Right ventricle myocardium inferior (tissue), 1 donor: ENCODE measurements around the gene ABCF3. TPM values are rescaled to one million over a fixed set of nuclear protein-coding genes. Genes with fewer than 3 reads are reported as not detected.

Experiments used
- ATAC-seq: fragments of 200-7000 bp; cut with Tn5 transposase; one replicate; pipeline ENCODE4 v1.9.1; 2020; ENCODE audit warnings: mild to moderate bottlenecking, moderate library complexity
- DNase-seq: peaks from one replicate; pipeline ENCODE4 v3.0.0; 2021; ENCODE audit errors: missing footprints
- intact Hi-C: fragments of 100-400 bp; cut with DNase I; formaldehyde crosslinking; loops from one replicate; pipeline ENCODE4 v1.11.0; 2022
- total RNA-seq: library from RNA; stranded (reverse); fragmentation: NEBNext Ultra II Directional; extraction: Animal tissue kit (Norgen Biotek cat#: 25700); gene quantifications from one replicate; pipeline ENCODE4 v1.2.1, GENCODE V29; 2021
- donor health status: DM: no; HTN: yes; CAD: no; lungs with severe emphysema.

The ABCF3 gene
- total RNA-seq, 1 donor from 2014 or later, result 68.2 TPM

- intact Hi-C loops, result no loop called here
- ATAC-seq (no peak), DNase-seq (no peak)
Observed at GRCh38 chr3:184222521-184222920, 36.5 kb downstream of the ABCF3 start.

- DNase-seq, result no peak
- intact Hi-C loops, result no loop called here
- no peak for ATAC-seq
Observed at GRCh38 chr3:184223946-184224345, 37.9 kb downstream of the ABCF3 start.

- intact Hi-C loops, result no loop called here
Observed at GRCh38 chr3:184227481-184227935, 41.5 kb downstream of the ABCF3 start.

GRCh38 chr3:184228376-184229137 lies 42.6 kb downstream of the ABCF3 start:
- ATAC-seq (no peak), DNase-seq (no peak)
- intact Hi-C loops, result no loop called here

More at GRCh38 chr3:184227481-184227935, 41.5 kb downstream of the ABCF3 start:
- ATAC-seq (no peak), DNase-seq (no peak)

GRCh38 chr3:184229394-184230080 lies 43.5 kb downstream of the ABCF3 start, which contains the start of gene VWA5B2:
Gene VWA5B2, plus strand, starts transcription at chr3:184229585. Its CDS starts 944 bp downstream, at chr3:184230529.
- intact Hi-C loops, result no loop called here
- DNase-seq, result no peak
- peak; percentile 91 for ATAC-seq

DNA sequence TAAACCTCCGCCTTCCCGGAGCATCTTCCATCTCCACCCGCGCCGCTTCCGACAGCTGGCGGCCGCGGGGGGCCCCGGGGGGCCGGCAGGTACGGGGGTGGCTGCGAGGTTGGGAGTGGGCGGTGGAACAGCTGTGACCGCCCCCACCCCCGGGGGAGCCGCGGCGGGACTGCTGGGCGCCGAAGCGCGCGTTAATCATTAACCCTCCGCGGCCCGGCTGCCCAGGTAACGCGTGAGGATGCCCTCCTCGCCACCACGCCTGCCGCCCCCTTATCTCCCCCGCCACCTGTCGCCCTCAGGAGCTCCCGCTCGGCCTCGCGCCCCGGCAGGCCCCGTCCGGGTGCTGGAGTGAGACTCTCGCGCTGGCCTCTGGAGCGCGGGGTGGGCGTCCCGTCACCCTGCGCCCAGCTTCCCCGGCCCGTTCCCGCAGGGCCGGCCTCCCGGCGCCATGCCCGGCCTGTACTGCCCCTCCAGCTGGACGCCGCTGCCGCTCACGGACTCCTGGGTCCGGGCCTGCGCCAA lies 44.1 kb downstream of the ABCF3 start:
- ATAC-seq (no peak), DNase-seq (no peak)
- intact Hi-C loops, result no loop called here

- ATAC-seq, result no peak
- intact Hi-C loops, result no loop called here
- DNase-seq, result no peak
Observed at GRCh38 chr3:184230603-184231528, 44.9 kb downstream of the ABCF3 start.

DNA sequence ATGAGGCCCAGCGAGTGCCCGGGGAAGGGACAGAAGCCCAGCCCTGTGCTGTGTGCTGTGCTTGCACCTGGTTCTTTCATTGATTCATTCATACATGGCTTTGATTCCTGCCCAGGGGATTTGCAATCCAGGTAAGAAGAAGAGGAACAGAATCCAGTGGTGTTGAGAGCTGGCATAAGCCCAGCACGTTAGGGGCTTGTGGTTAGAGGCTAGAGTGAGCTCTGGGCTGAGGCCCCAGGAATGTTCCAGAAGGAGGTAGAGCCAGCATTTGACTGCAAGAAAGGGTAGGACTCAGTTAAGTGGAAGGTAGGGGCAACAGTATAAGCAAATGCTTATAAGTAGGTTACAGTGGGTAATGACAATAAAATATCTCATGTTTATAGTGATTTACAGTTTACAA lies 45.7 kb downstream of the ABCF3 start:
- no peak for DNase-seq
- intact Hi-C loops, result no loop called here
- ATAC-seq, result no peak

DNA sequence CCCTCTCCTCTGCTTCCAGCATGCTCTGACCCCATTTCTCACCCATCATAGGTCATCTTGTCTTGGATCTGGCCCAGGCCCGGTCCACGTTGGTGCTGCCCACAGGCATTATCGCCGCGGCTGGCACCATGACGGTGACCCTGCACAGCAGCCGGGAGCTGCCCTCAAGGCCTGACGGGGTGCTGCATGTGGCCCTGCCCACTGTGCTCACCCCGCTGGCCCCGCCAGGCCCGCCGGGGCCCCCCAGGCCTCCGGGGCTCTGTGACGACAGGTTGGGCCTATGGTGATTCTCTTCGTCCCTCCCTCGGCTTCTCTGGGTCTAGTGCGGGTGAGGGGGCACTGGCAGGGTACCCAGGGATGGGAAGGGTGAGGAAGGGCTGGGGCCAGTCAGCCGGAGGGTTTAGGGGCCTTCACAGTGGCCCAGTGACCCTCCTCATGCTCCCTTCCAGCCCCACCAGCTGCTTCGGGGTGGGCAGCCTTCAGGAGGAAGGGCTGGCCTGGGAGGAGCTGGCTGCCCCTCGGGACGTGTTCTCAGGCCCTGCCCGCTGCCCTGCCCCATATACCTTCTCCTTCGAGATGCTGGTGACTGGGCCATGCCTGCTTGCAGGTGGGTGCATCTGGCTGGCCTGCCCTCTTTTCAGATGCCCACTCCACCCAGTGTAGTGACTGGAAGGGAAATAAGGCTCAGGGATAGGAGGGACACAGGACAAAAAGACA lies 47.3 kb downstream of the ABCF3 start:
- DNase-seq (no peak), ATAC-seq (no peak)
- intact Hi-C loops, result no loop called here

GRCh38 chr3:184234224-184234623 lies 48.2 kb downstream of the ABCF3 start:
- intact Hi-C loops, result no loop called here
- ATAC-seq (peak; percentile 5), DNase-seq (no peak)

DNA sequence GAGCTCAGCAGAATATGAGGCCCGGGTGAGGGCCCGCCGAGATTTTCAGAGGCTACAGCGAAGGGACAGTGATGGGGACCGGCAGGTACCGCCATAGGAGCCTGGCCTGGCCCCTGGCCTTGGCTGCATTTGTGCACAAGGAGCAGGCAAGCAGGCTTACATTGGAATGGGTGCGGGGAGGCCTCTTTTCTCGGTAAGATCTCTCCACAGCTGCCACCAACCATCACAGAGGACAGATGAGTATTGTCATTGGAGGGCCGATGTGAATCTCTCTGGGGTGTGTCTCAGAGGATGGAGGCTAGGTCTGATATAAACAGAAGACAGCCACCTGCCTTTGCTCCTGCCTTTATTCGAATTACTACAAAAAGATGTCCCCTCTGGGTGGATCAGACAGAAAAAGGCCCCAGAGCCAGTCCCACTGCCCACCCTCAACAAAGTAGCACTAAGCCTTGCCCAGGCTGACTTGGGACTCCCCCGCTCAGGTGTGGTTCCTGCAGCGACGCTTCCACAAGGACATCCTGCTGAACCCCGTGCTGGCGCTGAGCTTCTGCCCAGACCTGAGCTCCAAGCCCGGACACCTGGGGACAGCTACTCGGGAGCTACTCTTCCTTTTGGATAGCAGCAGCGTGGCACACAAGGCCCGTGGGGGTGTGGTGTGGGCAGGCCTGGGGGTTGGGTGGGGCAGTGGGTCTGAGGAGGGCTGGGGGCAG lies 48.8 kb downstream of the ABCF3 start:
- ATAC-seq, result no peak
- intact Hi-C loops, result no loop called here

DNA sequence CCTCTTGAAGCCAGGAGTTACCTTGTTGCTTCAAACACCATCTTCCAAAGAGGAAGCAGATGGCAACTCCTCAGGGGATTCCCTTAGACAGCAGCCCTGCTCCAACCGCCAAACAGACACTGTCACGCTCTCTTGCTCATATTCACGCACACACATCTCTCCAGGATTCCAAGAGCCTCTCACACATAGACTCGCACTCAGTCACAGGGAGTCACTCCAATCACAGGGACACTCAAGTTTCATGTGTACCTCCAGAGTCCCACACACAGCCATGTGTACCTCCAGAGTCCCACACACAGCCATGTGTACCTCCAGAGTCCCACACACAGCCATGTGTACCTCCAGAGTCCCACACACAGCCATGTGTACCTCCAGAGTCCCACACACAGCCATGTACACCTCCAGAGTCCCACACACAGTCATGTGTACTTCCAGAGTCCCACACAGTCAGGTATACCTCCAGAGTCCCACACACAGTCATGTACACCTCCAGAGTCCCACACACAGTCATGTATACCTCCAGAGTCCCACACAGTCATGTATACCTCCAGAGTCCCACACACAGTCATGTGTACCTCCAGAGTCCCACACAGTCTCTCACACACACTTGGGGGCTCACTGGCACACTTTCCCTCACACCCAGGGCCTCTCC lies 49.5 kb downstream of the ABCF3 start:
- intact Hi-C loops, result no loop called here
- ATAC-seq, result no peak

More for the DNA sequence above, 48.8 kb downstream of the ABCF3 start:
- no peak for DNase-seq

GRCh38 chr3:184236033-184236410 lies 50.0 kb downstream of the ABCF3 start:
- intact Hi-C loops, result no loop called here
- no peak for ATAC-seq
- no peak for DNase-seq

More for the DNA sequence above, 49.5 kb downstream of the ABCF3 start:
- DNase-seq, result no peak

- DNase-seq (no peak), ATAC-seq (no peak)
- intact Hi-C loops, result no loop called here
Observed at GRCh38 chr3:184236636-184237035, 50.6 kb downstream of the ABCF3 start.

DNA sequence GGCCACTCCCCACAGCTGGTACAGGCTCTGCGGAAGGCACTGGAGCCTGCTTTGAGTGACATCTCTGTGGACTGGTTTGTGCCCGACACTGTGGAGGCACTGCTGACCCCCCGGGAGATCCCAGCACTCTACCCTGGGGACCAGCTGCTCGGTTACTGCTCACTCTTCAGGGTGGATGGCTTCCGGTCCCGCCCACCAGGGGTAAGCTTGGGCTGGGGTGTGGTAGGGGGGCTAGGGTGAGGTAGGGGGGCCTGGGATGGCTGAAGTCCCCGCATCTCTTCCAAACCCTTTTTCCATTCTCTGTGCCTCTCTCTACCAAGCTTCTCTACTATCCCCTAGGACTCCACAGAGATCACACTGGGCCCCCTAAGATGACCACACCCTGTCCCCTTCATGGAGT lies 51.2 kb downstream of the ABCF3 start:
- intact Hi-C loops, result no loop called here
- ATAC-seq (no peak), DNase-seq (no peak)

GRCh38 chr3:184237807-184238206 lies 51.8 kb downstream of the ABCF3 start:
- DNase-seq, result no peak
- no peak for ATAC-seq
- intact Hi-C loops, result no loop called here

DNA sequence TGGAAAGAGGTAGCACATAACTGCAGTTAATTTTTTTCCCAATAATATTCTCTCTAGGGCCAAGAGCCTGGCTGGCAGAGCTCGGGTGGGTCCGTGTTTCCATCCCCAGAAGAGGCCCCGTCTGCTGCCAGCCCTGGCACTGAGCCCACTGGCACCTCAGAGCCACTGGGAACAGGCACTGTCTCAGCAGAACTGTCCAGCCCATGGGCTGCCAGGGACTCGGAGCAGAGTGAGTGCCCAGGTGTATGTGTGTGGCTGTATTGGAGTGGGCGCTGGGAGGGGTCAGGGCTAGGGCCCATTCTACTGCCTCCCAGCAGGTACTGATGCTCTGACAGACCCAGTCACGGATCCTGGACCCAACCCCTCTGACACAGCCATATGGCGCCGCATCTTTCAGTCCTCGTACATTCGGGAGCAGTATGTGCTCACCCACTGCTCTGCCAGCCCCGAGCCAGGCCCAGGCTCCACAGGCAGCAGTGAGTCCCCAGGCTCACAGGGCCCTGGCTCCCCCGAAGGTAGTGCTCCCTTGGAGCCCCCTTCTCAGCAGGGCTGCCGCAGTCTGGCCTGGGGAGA lies 52.3 kb downstream of the ABCF3 start:
- DNase-seq, result no peak
- ATAC-seq, result no peak
- intact Hi-C loops, result no loop called here
